HL-60 (cell line): ENCODE data around the gene RBMS3.

Experiments
- DNase-seq, 2 experiments: peaks; one replicate each; pipeline ENCODE4 v3.0.0-alpha.2; 2010 to 2020; ENCODE audit warnings: low read depth in 1 of 2, low spot score in 1 of 2
- H3K27ac ChIP-seq: fragments of 250-450 bp; sonication (Bioruptor Pico); replicated peaks from 2 replicates; pipeline ENCODE4 v1.5.1; 2020; ENCODE audit warnings: mild to moderate bottlenecking, moderate library complexity
- H3K27me3 ChIP-seq: fragments of 250-450 bp; sonication (Bioruptor Pico); 2 replicates; pipeline ENCODE4 v1.5.1; 2021; ENCODE audit warnings: mild to moderate bottlenecking, moderate library complexity; ENCODE audit not compliant: insufficient read depth, poor library complexity, severe bottlenecking
- H3K4me3 ChIP-seq: replicated peaks from 2 replicates; pipeline ENCODE4 v1.5.1; 2011; ENCODE audit warnings: mild to moderate bottlenecking, control low read depth, low read length; ENCODE audit not compliant: insufficient read depth
- GABPA ChIP-seq: IDR thresholded peaks from 2 replicates; pipeline ENCODE4 v1.6.1; 2012; ENCODE audit warnings: low read depth
- POLR2AphosphoS5 ChIP-seq: IDR thresholded peaks from 2 replicates; pipeline ENCODE4 v1.6.1; 2012; ENCODE audit warnings: low read depth
- SPI1 ChIP-seq: IDR thresholded peaks from 2 replicates; pipeline ENCODE4 v1.6.1; 2012; ENCODE audit warnings: low read depth, mild to moderate bottlenecking, borderline replicate concordance
- TF ChIP-seq, protein P1 (sequence below): IDR thresholded peaks from one replicate; pipeline ENCODE4 v1.5.1; 2011; ENCODE audit warnings: low read length, control low read depth, inconsistent platforms; ENCODE audit not compliant: insufficient read depth
- TF ChIP-seq, protein P2 (sequence below): IDR thresholded peaks from 2 replicates; pipeline ENCODE4 v1.6.1; 2012; ENCODE audit warnings: low read depth; ENCODE audit not compliant: insufficient replicate concordance

Gene RBMS3

GRCh38 chr3:29581311-29581710 lies 300.4 kb downstream of the RBMS3 start:
- Histone ChIP-seq H3K27ac (no peak overlapping the region), H3K27me3 (no peaks in the 10 kb centered on the region), H3K4me3 (no peak overlapping the region)
- DNase-seq, result no peak
- TF ChIP-seq, protein P1, sequence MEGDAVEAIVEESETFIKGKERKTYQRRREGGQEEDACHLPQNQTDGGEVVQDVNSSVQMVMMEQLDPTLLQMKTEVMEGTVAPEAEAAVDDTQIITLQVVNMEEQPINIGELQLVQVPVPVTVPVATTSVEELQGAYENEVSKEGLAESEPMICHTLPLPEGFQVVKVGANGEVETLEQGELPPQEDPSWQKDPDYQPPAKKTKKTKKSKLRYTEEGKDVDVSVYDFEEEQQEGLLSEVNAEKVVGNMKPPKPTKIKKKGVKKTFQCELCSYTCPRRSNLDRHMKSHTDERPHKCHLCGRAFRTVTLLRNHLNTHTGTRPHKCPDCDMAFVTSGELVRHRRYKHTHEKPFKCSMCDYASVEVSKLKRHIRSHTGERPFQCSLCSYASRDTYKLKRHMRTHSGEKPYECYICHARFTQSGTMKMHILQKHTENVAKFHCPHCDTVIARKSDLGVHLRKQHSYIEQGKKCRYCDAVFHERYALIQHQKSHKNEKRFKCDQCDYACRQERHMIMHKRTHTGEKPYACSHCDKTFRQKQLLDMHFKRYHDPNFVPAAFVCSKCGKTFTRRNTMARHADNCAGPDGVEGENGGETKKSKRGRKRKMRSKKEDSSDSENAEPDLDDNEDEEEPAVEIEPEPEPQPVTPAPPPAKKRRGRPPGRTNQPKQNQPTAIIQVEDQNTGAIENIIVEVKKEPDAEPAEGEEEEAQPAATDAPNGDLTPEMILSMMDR, result no peak
- TF ChIP-seq, protein P2, sequence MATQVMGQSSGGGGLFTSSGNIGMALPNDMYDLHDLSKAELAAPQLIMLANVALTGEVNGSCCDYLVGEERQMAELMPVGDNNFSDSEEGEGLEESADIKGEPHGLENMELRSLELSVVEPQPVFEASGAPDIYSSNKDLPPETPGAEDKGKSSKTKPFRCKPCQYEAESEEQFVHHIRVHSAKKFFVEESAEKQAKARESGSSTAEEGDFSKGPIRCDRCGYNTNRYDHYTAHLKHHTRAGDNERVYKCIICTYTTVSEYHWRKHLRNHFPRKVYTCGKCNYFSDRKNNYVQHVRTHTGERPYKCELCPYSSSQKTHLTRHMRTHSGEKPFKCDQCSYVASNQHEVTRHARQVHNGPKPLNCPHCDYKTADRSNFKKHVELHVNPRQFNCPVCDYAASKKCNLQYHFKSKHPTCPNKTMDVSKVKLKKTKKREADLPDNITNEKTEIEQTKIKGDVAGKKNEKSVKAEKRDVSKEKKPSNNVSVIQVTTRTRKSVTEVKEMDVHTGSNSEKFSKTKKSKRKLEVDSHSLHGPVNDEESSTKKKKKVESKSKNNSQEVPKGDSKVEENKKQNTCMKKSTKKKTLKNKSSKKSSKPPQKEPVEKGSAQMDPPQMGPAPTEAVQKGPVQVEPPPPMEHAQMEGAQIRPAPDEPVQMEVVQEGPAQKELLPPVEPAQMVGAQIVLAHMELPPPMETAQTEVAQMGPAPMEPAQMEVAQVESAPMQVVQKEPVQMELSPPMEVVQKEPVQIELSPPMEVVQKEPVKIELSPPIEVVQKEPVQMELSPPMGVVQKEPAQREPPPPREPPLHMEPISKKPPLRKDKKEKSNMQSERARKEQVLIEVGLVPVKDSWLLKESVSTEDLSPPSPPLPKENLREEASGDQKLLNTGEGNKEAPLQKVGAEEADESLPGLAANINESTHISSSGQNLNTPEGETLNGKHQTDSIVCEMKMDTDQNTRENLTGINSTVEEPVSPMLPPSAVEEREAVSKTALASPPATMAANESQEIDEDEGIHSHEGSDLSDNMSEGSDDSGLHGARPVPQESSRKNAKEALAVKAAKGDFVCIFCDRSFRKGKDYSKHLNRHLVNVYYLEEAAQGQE, result no peak
- no peak for TF ChIP-seq POLR2AphosphoS5
- no peak for TF ChIP-seq SPI1
- TF ChIP-seq GABPA, result no peak

GRCh38 chr3:29582273-29582672 lies 301.4 kb downstream of the RBMS3 start:
- H3K4me3 ChIP-seq, result no peak overlapping the region
- no peak for DNase-seq
- no peaks in the 10 kb centered on the region for H3K27me3 ChIP-seq
- no peak for TF ChIP-seq SPI1
- H3K27ac ChIP-seq, result no peak overlapping the region

- DNase-seq, result no peak
- no peak for TF ChIP-seq POLR2AphosphoS5
- no peak for TF ChIP-seq GABPA
- no peak for TF ChIP-seq SPI1
- TF ChIP-seq, protein P2, result no peak
- TF ChIP-seq, protein P1, result no peak
- H3K27ac ChIP-seq, result no peak overlapping the region
- H3K4me3 ChIP-seq, result no peak overlapping the region
- no peaks in the 10 kb centered on the region for H3K27me3 ChIP-seq
These were observed 303.0 kb downstream of the RBMS3 start for GRCh38 chr3:29583861-29584260.

DNA sequence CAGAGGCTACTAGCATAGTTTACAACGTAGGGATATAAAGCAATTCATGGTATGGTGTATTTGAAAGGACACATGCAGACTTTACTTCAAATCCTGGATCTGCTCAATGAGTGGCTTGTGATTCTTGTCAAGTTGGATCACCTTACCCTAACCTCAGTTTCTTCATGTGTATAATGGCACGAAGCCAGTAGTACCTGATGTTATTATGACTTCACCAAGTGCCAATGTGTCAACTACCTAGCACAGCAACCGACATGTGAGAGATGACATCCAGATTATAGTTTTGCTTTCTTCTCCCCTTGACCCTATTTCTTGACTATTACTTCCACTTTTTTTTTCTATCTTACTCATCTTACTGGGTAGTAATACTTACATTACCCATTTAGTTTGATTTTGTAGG lies 304.5 kb downstream of the RBMS3 start:
- TF ChIP-seq GABPA, result no peak
- TF ChIP-seq POLR2AphosphoS5, result no peak
- TF ChIP-seq, protein P1, result no peak
- TF ChIP-seq, protein P2, result no peak
- no peak for TF ChIP-seq SPI1
- H3K27ac ChIP-seq, result no peak overlapping the region
- no peak for DNase-seq

More for the DNA sequence above, 304.5 kb downstream of the RBMS3 start:
- no peak overlapping the region for H3K4me3 ChIP-seq
- no peaks in the 10 kb centered on the region for H3K27me3 ChIP-seq
